AG04450 (cell line): ENCODE measurements around the gene KAT6B. TPM values are rescaled to one million over a fixed set of nuclear protein-coding genes. Genes with fewer than 3 reads are reported as not detected.

Experiments used
- CTCF ChIA-PET: fragments of 300-600, 350-600 bp; formaldehyde crosslinking; extraction: SDS; loops from one replicate; lab custom pipeline; 2022; ENCODE audit warnings: antibody characterized with exemption, inconsistent platforms; lab: Charles Lee
- POLR2A ChIA-PET: fragments of 350-600 bp; formaldehyde crosslinking; extraction: SDS; loops from one replicate; lab custom pipeline; 2021; ENCODE audit warnings: antibody characterized with exemption, inconsistent platforms; lab: Yijun Ruan, JAX
- DNase-seq: peaks from one replicate; pipeline ENCODE4 v3.0.0-alpha.2; 2011; ENCODE audit warnings: low read depth, low spot score
- H3K27ac ChIP-seq: one replicate; pipeline ENCODE4 v1.5.1; 2012; ENCODE audit warnings: low read depth, low read length, control low read depth
- H3K27me3 ChIP-seq: one replicate; pipeline ENCODE4 v1.6.0; 2012; ENCODE audit warnings: low read length; ENCODE audit not compliant: control insufficient read depth, insufficient read depth
- H3K4me3 ChIP-seq: 2 replicates; pipeline ENCODE4 v1.5.1; 2011; ENCODE audit warnings: mild to moderate bottlenecking, low read depth, low read length, control low read depth
- H3K9me3 ChIP-seq: 2 replicates; pipeline ENCODE4 v1.5.1; 2012; ENCODE audit warnings: low read length; ENCODE audit not compliant: control insufficient read depth, insufficient read depth
- CTCF ChIP-seq: IDR thresholded peaks from 2 replicates; pipeline ENCODE4 v1.5.1; 2011; ENCODE audit warnings: low read depth, low read length, control low read depth, inconsistent platforms
- polyA plus RNA-seq: library from polyadenylated mRNA; depleted of rRNA; stranded (reverse); fragments of >200 nt; gene quantifications from 2 replicates; pipeline ENCODE4 v1.2.3, GENCODE V29; 2011

The KAT6B gene
- polyA plus RNA-seq, 1 experiment, result 10.4 TPM

GRCh38 chr10:74981831-74982633, 155.6 kb downstream of the KAT6B start:
- Histone ChIP-seq H3K27ac (no peak overlapping the region), H3K9me3 (no peaks in the 10 kb centered on the region), H3K4me3 (no peak overlapping the region), H3K27me3 (no peaks in the 10 kb centered on the region)
- ChIA-PET CTCF (interaction anchor here (0.6 kb wide), 1 partner anchor 10 kb away, joined by 7 read pairs; no protein-coding TSS in a partner anchor), POLR2A (interaction anchor here (1.1 kb wide), 1 partner anchor 156 kb away, joined by 12 read pairs; no protein-coding TSS in a partner anchor)
- DNase-seq, result no peak
- no peak for TF ChIP-seq CTCF

- POLR2A ChIA-PET, result no interaction called here
- no peaks in the 10 kb centered on the region for H3K9me3 ChIP-seq
- no peak for DNase-seq
- no peaks in the 10 kb centered on the region for H3K27me3 ChIP-seq
- no peak overlapping the region for H3K4me3 ChIP-seq
- H3K27ac ChIP-seq, result no peak overlapping the region
- CTCF ChIA-PET, result no interaction called here
- TF ChIP-seq CTCF, result no peak
Measured at GRCh38 chr10:74982634-74982982, 156.2 kb downstream of the KAT6B start.

- Histone ChIP-seq H3K27me3 (no peaks in the 10 kb centered on the region), H3K4me3 (no peak overlapping the region), H3K9me3 (no peaks in the 10 kb centered on the region), H3K27ac (no peak overlapping the region)
- TF ChIP-seq CTCF, result no peak
- ChIA-PET POLR2A (no interaction called here), CTCF (interaction anchor here (0.6 kb wide), 1 partner anchor 36 kb away, joined by 7 read pairs; no protein-coding TSS in a partner anchor)
- no peak for DNase-seq
Measured at GRCh38 chr10:74983383-74983782, 157.0 kb downstream of the KAT6B start.

GRCh38 chr10:74987339-74988053, 161.1 kb downstream of the KAT6B start:
- DNase-seq, result no peak
- ChIA-PET POLR2A (no interaction called here), CTCF (no interaction called here)
- no peak for TF ChIP-seq CTCF
- Histone ChIP-seq H3K27me3 (no peaks in the 10 kb centered on the region), H3K4me3 (no peak overlapping the region), H3K27ac (no peak overlapping the region), H3K9me3 (no peaks in the 10 kb centered on the region)
